ENCODE data around the gene RFLNA. TPM values are rescaled to one million over a fixed set of nuclear protein-coding genes. Genes with fewer than 3 reads are reported as not detected.
A peak's percentile ranks its signal among the peaks of the same experiment; 100 is the strongest.

Gene RFLNA
- 10 to 100 TPM; 12.7 to 35.5 TPM for total RNA-seq
- 10 to 100 TPM; 16.7 to 20.0 TPM for polyA plus RNA-seq (ENCODE audit: insufficient read length in 2 of 2)
- long read RNA-seq, donor 1, transcript RFLNA-205 (3 exons, 2,354 nt) = major isoform, 9 of 9 reads
- long read RNA-seq, donor 1, partial matches to known transcripts = 0 of 9 reads
- long read RNA-seq, donor 1, other reads (novel, unspliced or antisense) = 0 of 9 reads
- long read RNA-seq, donor 2, partial matches to known transcripts = 0 of 1 reads
- long read RNA-seq, donor 2, other reads (novel, unspliced or antisense) = 0 of 1 reads
- long read RNA-seq, donor 3, transcript RFLNA-205 (3 exons, 2,354 nt) = major isoform, 8 of 8 reads
- long read RNA-seq, donor 3, partial matches to known transcripts = 0 of 8 reads
- long read RNA-seq, donor 3, other reads (novel, unspliced or antisense) = 0 of 8 reads
- long read RNA-seq, donor 4, partial matches to known transcripts = 0 of 1 reads
- long read RNA-seq, donor 4, other reads (novel, unspliced or antisense) = 0 of 1 reads

DNA sequence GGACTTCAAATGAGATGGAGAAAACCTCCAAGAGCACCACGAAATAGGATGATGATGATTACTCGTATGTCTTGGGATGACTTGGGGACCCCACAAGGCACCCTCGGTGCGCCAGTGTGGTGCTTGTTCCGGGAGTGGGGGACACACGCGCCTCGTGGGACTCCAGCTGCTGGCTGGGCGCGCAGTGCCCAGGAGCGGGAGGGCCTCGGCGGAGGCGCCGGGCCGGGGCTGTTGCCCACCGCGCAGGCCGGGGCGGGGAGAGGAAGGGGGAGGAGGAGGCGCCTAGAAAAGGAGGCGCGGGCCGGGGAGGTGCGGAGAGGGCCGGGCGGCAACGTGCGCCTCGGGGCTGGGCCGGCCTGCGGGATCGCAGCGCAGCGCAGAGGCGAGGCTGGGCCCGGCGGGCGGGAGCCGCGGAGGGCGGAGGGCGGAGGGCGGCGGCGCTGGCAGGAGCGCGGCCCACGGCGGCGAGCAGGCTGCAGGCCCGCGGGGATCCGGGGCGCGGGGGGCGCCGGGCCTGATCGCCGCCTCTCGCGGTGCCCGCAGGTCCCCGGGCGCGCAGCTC, at the start of gene RFLNA:
RFLNA (plus strand) TSS at position 314 of the 562 bp plus-strand sequence. CDS start 337 bp downstream, outside the sequence.
- 2% methylated on average over 66 of the region's 66 CpGs for WGBS (ENCODE audit: insufficient coverage)
- Histone ChIP-seq H3K27me3 (ENCODE audit: control insufficient read depth, insufficient read depth, low read length) (peaks cover 17% of the 10 kb centered on the region), H3K4me1 (ENCODE audit: control insufficient read depth, insufficient read depth, low read length) (peaks cover 40% of the 10 kb centered on the region), H3K4me3 (ENCODE audit: low read depth, low read length) (peak within 1 kb of the TSS; percentile 68), H3K27ac (ENCODE audit: low read depth, low read length) (peak within 1 kb of the TSS; percentile 65), H3K9me3 (ENCODE audit: control insufficient read depth, insufficient read depth, low read length) (no peaks in the 10 kb centered on the region), H3K36me3 (ENCODE audit: control insufficient read depth, insufficient read depth, low read length) (no peaks in the 10 kb centered on the region)
- DNase-seq (ENCODE audit: low read depth in 4 of 6, low spot score in 6 of 6) = peak in 2 of 6 donors; percentile 52 to 68

- WGBS (ENCODE audit: insufficient coverage) = 88% methylated on average over 2 of the region's 2 CpGs
- no peak for DNase-seq (ENCODE audit: low read depth in 4 of 6, low spot score in 6 of 6)
- H3K27me3 ChIP-seq (ENCODE audit: control insufficient read depth, insufficient read depth, low read length) = no peaks in the 10 kb centered on the region
- peaks cover 5% of the 10 kb centered on the region for H3K4me1 ChIP-seq (ENCODE audit: control insufficient read depth, insufficient read depth, low read length)
- H3K9me3 ChIP-seq (ENCODE audit: control insufficient read depth, insufficient read depth, low read length) = no peaks in the 10 kb centered on the region
- no peaks in the 10 kb centered on the region for H3K36me3 ChIP-seq (ENCODE audit: control insufficient read depth, insufficient read depth, low read length)
- no peak overlapping the region for H3K27ac ChIP-seq (ENCODE audit: low read depth, low read length)
- no peak overlapping the region for H3K4me3 ChIP-seq (ENCODE audit: low read depth, low read length)
Observed at GRCh38 chr12:124247331-124247730, 47.6 kb upstream of the RFLNA start.

DNA sequence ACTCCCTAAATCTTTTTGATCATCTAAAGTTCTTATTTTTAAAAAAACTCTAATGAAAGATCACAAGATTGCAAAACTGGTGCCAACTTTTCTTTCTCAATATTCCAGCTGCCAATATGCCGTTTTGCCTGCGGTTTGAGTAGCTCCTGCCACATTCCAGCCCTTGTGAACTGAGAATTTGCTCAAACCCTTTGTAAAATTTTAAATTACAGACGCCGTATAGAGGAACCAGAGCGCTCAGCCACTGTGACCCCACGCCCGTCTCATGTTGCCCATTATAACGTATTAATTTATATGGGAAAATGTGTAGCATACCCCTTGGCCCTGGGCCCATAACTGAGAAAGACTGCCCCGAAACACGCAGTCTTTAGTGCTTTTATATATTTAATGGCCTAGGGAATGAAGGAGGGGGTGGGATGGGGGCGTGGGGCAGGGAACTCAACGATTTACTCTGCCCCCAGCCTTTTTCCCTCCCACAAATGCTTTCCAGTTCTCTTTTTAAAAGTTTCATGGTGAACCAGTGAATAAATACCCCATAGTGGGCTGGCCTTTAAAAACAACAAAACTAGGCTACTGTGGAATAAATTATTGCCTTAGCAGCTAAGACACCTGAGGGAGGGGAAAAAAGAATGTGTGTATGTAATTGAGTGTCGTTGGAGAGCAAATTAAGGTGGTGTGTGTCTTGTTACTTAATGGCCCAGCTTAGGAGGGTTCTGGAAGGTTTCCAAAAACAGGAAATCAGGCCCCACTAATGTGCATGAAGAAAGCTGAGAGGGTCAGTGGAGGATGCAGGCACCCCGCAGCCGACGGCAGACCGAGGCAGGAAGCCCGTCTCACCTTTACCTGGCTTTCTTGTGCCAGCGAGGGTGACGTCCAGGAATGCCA, 45.7 kb upstream of the RFLNA start:
- peak in 1 of 6 donors; percentile 61 for DNase-seq (ENCODE audit: low read depth in 4 of 6, low spot score in 6 of 6)
- 47% methylated on average over 11 of the region's 20 CpGs for WGBS (ENCODE audit: insufficient coverage)
- H3K4me1 ChIP-seq (ENCODE audit: control insufficient read depth, insufficient read depth, low read length) = peaks cover 8% of the 10 kb centered on the region

DNA sequence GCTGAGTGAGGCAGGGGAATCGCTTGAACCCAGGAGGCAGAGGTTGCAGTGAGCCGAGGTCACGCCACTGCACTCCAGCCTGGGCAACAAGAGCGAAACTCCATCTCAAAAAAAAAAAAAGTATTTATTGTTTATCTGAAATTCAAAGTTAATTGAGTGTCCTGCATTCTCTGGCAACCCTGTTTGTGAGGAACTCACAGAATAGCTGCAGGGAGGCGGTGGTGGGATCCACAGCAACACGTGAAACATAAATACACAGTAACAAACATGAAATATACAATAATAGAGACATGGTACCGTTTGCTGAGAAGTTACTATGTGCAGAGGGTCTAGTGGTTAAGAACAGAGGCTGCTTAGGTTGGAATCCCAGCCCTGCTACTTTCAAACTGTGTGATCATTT, 43.7 kb upstream of the RFLNA start:
- Histone ChIP-seq H3K36me3 (ENCODE audit: control insufficient read depth, insufficient read depth, low read length) (no peaks in the 10 kb centered on the region), H3K27ac (ENCODE audit: low read depth, low read length) (no peak overlapping the region), H3K4me1 (ENCODE audit: control insufficient read depth, insufficient read depth, low read length) (peaks cover 15% of the 10 kb centered on the region), H3K9me3 (ENCODE audit: control insufficient read depth, insufficient read depth, low read length) (no peaks in the 10 kb centered on the region), H3K27me3 (ENCODE audit: control insufficient read depth, insufficient read depth, low read length) (no peaks in the 10 kb centered on the region), H3K4me3 (ENCODE audit: low read depth, low read length) (no peak overlapping the region)
- no peak for DNase-seq (ENCODE audit: low read depth in 4 of 6, low spot score in 6 of 6)
- whole genome bisulfite sequencing (ENCODE audit: insufficient coverage) = no CpG with 5 or more reads among the region's 7 CpGs

More for the DNA sequence above, 45.7 kb upstream of the RFLNA start:
- Histone ChIP-seq H3K27ac (ENCODE audit: low read depth, low read length) (no peak overlapping the region), H3K27me3 (ENCODE audit: control insufficient read depth, insufficient read depth, low read length) (no peaks in the 10 kb centered on the region), H3K9me3 (ENCODE audit: control insufficient read depth, insufficient read depth, low read length) (no peaks in the 10 kb centered on the region), H3K36me3 (ENCODE audit: control insufficient read depth, insufficient read depth, low read length) (no peaks in the 10 kb centered on the region), H3K4me3 (ENCODE audit: low read depth, low read length) (no peak overlapping the region)

DNA sequence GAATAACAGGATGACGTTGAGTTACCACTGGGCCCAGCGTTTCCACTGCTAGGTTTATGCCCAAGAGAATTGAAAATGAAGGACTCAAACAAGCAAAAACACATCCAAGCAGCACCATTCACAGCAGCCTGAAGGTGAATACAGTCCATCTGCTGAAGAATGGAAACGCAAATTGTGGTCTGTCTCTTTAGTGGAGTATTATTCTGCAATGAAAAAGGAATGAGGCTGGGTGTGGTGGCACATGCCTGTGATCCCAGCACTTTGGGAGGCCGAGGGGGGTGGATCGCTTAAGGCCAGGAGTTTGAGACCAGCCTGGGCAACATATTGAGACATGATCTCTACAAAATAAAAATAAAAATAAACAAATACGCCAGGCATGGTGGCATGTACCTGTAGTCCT, 41.9 kb upstream of the RFLNA start:
- no peaks in the 10 kb centered on the region for H3K9me3 ChIP-seq (ENCODE audit: control insufficient read depth, insufficient read depth, low read length)
- H3K36me3 ChIP-seq (ENCODE audit: control insufficient read depth, insufficient read depth, low read length) = no peaks in the 10 kb centered on the region
- DNase-seq (ENCODE audit: low read depth in 4 of 6, low spot score in 6 of 6) = no peak
- no peak overlapping the region for H3K4me3 ChIP-seq (ENCODE audit: low read depth, low read length)
- peaks cover 15% of the 10 kb centered on the region for H3K4me1 ChIP-seq (ENCODE audit: control insufficient read depth, insufficient read depth, low read length)
- 100% methylated on average over 3 of the region's 6 CpGs for WGBS (ENCODE audit: insufficient coverage)
- no peaks in the 10 kb centered on the region for H3K27me3 ChIP-seq (ENCODE audit: control insufficient read depth, insufficient read depth, low read length)
- no peak overlapping the region for H3K27ac ChIP-seq (ENCODE audit: low read depth, low read length)

DNA sequence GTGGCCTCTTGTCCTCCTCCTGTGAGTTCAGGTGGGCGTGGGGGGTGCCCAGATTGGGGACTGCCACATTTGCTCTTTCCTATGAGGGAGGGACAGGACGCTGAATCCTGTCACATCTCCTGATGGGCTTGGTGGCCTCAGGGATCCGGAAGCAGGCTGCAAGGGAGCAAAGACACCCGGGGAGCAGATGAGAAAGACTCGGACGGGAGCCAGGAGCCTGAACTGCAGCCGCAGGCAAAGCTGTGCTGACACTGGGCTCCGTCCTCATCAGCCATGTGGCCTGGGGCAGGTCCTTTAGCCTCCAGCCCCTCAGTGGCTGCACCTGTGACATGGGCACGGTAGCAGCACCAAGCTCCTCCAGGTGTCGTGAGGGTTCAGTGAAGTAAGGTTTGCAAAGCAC, 40.8 kb upstream of the RFLNA start:
- no peaks in the 10 kb centered on the region for H3K36me3 ChIP-seq (ENCODE audit: control insufficient read depth, insufficient read depth, low read length)
- no peaks in the 10 kb centered on the region for H3K27me3 ChIP-seq (ENCODE audit: control insufficient read depth, insufficient read depth, low read length)
- no peak overlapping the region for H3K4me3 ChIP-seq (ENCODE audit: low read depth, low read length)
- no peak overlapping the region for H3K27ac ChIP-seq (ENCODE audit: low read depth, low read length)
- no peak for DNase-seq (ENCODE audit: low read depth in 4 of 6, low spot score in 6 of 6)
- H3K9me3 ChIP-seq (ENCODE audit: control insufficient read depth, insufficient read depth, low read length) = no peaks in the 10 kb centered on the region
- H3K4me1 ChIP-seq (ENCODE audit: control insufficient read depth, insufficient read depth, low read length) = peaks cover 15% of the 10 kb centered on the region
- 87% methylated on average over 10 of the region's 10 CpGs for WGBS (ENCODE audit: insufficient coverage)

DNA sequence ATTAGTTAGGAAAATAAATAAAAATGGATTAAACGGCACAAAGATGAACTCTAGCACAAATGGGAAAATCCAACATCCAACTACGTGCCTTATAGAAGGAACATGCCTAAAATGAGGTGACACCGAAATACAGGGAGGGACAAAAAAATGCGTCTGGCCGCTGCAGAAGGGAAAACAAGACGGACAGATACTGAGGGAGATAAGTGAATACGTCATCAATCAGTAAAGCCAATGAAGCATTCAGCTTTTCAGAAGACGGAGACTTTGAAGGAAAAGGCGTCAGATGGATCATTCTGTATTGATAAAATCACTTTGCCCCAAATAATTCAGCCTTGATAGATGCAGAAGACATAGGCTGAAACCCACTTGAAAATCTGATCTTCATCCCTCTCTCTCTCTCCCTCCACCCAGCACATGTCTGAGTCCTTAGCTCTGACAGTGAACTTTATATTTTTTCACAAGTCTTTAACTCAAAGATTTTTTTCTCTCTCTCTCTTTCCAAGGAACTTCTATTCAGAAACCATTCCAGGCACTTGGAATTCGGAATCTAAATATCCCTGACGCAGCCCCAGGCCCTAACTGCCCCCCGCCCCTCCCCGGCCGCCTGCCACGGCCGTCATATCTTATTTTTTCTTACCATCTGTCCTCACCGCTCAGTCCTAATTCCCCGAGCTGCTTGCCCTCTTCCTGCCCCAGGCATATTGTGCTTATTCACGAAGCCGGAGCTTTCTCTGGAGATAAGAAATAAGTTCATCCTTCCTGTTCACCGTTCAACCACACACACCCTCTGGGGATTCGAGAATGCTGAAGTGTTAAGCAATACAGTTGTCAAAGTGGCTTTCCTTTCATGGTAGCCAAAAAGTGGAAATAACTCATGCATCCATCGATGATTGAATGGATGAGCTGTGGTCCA, 35.5 kb upstream of the RFLNA start:
- 38% methylated on average over 17 of the region's 23 CpGs for WGBS (ENCODE audit: insufficient coverage)
- H3K27me3 ChIP-seq (ENCODE audit: control insufficient read depth, insufficient read depth, low read length) = no peaks in the 10 kb centered on the region
- no peak overlapping the region for H3K4me3 ChIP-seq (ENCODE audit: low read depth, low read length)
- peaks cover 5% of the 10 kb centered on the region for H3K4me1 ChIP-seq (ENCODE audit: control insufficient read depth, insufficient read depth, low read length)
- no peak overlapping the region for H3K27ac ChIP-seq (ENCODE audit: low read depth, low read length)
- no peaks in the 10 kb centered on the region for H3K9me3 ChIP-seq (ENCODE audit: control insufficient read depth, insufficient read depth, low read length)
- DNase-seq (ENCODE audit: low read depth in 4 of 6, low spot score in 6 of 6) = peak in 1 of 6 donors; percentile 15
- H3K36me3 ChIP-seq (ENCODE audit: control insufficient read depth, insufficient read depth, low read length) = no peaks in the 10 kb centered on the region

DNA sequence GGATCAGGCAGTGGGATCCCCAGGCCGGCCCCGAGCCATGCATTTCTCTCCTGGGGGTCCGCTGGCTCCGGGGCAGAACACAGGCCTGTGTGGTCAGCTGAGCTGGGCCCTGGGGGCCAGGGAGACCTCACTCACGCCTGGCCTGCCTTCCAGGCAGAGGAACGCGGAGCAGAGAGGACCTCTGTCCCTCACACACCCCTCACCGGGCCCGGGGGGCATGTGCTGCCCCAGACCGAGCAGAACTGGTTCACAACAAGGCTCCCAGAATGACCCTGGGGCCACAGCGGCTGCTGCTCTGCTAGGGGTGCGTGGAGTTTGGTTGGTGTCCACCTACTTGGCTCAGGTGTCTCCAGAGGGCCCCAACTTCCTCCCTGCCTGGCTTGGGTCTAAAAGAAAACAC, 33.0 kb upstream of the RFLNA start:
- H3K4me1 ChIP-seq (ENCODE audit: control insufficient read depth, insufficient read depth, low read length) = no peaks in the 10 kb centered on the region
- WGBS (ENCODE audit: insufficient coverage) = 90% methylated on average over 12 of the region's 12 CpGs
- DNase-seq (ENCODE audit: low read depth in 4 of 6, low spot score in 6 of 6) = no peak
- H3K27ac ChIP-seq (ENCODE audit: low read depth, low read length) = no peak overlapping the region
- H3K4me3 ChIP-seq (ENCODE audit: low read depth, low read length) = no peak overlapping the region
- H3K36me3 ChIP-seq (ENCODE audit: control insufficient read depth, insufficient read depth, low read length) = no peaks in the 10 kb centered on the region
- H3K27me3 ChIP-seq (ENCODE audit: control insufficient read depth, insufficient read depth, low read length) = no peaks in the 10 kb centered on the region
- H3K9me3 ChIP-seq (ENCODE audit: control insufficient read depth, insufficient read depth, low read length) = no peaks in the 10 kb centered on the region
